NCI-H524 (cell line): ENCODE results near the gene COL5A1.

Source experiments
- DNase-seq, 2 experiments: peaks; one replicate each; lab custom pipeline; 2025; lab: John Stamatoyannopoulos, UW

COL5A1 gene

DNA sequence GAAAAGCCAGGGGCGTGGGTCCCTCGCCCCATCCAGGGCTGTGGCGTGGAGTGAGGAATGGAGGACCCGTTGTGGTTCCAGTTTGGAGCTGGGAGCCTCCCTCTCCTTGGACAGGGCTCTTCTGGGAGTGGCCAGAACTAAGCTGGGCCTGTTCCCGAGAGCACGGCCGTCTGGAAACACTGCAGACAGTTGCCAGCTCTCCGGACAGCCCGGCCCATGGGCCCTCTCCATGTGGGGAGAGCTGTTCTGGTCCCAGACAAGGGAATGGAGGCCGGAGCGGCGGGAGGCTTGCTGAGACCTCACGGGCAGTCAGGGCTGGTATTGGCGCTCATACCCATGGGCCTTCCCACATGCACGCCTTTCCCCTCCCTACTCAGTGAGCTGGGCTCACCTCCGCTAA, 193.8 kb downstream of the COL5A1 start:
- no peak for DNase-seq

DNA sequence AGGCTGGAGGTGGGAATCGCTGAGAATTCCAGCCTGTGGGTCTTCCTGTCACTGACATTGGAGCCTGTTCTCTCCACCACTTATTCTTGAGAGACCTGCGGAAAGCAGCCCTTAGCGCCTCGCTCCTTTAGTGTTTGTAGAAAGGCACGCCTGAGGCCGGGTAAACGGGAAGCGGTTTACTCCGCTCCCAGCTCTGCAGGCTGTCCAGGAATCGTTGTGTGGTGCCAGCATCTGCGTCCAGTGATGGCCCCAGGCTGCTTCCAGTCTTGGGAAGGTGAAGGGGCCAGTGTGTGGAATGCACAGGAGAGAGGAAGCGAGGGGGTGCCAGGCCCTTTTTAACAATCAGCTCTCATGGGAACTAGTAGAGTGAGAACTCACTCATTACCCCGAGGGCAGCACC, 194.4 kb downstream of the COL5A1 start:
- DNase-seq = no peak

DNA sequence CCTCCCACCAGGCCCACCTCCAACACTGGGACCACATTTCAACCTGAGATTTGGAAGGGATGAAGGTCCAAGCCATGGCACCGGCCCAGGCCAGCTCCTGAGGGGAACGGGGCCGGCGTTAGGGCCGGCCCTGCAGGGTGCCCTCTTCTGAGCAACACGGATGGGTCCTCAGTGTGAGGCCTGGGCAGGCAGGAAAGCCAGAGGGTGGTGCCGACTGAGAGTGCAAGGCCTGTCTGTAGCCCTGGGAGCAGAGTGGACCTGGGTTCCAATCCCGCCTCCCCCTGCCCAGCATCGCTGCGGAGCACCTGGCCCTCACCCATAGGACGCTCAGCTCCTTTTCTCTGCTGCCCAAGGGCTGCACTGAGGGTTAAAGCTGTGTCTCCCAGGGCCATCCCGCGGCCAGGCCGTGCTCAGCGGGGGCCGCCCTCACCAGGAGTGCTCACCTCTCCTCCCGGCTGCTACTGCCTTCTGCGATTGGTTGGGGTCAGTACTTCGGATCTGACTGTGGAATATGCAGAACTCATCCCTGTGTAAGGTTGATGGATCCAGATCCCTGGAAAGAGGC, 194.9 kb downstream of the COL5A1 start:
- no peak for DNase-seq

DNA sequence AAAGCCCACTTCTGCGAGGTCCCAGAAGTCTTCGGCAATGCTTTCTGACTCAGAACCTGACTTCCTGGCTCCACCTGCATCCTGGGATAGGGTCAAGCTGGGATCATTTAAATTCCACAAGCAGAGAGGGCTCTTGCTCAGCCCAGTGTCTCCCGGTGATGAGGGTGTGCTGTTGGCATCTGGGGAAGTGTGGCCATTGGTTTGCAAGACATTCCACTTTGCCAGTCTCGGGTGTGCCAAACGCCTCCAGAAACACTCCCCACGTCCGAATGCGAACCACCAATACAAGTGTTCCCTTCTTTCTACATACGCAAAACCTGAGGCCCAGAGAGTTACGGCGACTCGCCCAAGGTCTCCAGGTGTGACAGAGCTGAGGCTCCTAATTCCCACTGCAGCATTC, 195.9 kb downstream of the COL5A1 start:
- no peak for DNase-seq

DNA sequence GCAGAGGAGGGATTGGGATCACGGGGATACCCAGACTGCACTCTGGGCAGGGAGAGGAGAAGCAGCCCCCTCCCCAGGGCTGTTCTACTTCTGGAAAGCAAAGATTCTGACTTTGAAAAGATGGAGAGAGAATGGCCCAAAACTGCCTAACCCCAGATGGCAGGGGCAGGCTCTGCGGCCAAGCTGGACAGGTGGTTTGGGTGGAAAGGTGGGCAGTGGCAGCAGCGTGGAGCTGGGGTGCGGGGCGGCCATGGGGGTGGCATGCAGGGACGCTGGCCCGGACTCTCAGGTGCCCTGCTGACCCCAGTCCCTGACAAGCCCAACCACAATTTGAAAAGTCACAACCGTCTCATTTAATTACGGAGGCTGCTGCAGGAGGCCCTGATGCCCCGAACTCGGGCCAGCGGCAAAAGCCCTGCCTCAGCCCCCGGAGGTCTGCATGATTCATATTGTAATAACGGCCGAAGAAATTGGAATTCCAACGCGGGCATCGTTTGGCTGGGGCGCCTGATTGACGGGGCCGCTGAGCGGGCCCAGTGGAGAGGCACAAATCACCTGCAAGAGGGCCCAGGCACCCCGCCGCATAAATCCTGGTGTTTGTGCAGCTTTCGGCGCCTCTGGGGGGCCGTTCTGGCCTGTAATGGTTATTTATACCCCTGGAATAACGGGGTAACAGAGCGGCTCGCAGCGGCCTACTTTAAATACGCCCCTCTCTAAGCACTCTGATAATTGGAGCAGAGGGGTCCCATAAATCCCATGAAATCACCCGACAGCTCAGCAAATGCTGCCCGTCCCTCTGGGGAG, 197.2 kb downstream of the COL5A1 start:
- DNase-seq = no peak

DNA sequence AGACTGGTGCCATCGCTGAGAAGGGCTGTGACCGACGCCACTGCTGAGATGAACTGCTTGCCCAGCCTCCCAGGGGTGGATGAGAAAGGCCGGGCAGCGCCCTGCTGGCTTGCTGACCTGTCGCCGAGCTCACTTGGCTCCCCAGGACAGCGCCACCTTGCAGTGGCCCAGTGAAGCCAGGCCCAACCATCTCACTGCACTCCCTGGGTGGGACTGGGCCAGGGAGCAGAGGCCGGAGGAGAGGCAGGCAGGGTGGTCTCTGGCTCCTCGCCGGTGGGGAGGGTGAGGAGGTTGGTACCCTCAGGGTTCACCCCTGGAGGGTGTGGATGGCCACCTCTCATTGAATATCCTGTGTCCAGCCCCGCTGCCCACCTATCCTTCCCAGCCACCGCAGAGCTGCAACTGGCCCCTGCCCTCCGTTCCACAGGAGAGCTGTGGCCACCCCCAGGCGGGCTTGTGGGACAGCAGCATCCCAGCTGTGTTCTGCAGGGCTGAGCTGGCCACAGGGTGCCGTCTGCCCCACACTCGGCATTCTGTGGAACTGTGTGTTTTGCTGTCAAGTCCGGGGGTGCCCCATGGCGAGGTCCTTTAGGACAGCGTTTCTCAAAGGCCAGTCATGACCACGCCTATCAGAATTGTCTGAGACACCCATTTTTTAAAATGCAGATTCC, 198.0 kb downstream of the COL5A1 start:
- no peak for DNase-seq

DNA sequence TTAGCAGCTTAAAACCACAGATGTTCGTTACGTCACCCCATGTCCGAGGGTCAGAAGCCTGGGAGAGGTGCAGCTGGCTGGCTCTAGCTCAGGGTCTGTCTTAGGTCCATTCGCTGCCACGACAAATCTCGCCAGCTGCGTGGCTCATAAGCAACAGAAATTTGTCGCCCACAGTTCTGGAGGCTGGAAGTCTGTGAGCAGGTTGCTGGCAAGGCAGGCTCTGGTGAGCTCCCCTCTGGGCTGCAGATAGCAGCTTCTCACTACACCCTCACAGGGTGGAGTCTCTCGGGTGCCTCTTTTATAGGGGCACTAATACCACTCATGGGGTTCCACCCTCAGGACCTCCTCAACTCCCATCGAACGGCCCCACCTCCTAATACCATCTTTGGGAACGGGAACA, 198.9 kb downstream of the COL5A1 start:
- no peak for DNase-seq

DNA sequence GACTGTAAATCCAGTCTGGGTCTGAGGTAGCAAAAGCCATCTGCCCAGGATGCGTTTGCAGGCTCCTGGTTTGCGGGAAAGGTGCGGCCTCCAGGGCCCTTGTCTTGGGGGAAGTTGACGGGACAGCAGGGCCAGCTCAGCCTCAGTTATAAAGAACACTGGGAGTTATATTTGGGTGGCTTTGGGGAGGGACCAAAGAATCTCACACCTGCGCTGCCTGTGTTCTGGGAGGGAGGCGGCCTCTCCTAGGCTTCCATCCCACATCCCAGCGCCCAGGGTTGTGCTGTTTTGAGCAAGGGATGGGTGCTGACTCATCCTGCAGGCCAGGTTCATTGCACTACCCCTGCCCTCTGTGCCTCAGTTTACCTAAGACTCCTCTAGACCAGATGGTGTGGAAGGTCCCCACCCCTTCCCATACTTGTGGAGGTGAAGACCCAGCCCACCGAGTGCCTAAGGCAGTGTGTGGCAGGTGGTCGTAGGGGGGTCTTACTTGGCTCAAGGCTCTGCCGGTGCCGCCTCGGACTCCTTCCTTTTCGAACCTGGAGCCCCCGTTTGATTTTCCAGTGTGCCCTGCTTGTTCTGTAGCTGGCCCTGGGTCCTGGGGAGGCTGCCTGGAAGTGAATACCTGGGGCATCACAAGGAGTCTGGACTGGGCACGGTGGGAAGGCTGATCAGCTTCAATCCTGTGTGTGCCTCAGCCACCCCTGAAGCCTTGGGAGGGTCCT, 199.7 kb downstream of the COL5A1 start:
- DNase-seq = peak in 1 of 2 experiments; percentile 31

DNA sequence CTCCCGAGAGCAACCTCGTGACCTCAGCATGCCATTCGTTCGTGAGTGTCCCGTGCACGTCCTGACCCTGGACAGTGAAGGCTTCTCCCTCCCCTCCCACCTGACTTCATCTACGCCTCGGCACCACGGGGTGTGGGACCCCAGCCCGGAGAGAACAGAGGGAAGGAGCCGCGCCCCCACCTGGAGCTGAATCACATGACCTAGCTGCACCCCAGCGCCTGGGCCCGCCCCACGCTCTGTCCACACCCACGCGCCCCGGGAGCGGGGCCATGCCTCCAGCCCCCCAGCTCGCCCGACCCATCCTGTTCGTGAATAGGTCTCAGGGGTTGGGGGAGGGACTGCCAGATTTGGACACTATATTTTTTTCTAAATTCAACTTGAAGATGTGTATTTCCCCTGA, 200.7 kb downstream of the COL5A1 start:
- no peak for DNase-seq

DNA sequence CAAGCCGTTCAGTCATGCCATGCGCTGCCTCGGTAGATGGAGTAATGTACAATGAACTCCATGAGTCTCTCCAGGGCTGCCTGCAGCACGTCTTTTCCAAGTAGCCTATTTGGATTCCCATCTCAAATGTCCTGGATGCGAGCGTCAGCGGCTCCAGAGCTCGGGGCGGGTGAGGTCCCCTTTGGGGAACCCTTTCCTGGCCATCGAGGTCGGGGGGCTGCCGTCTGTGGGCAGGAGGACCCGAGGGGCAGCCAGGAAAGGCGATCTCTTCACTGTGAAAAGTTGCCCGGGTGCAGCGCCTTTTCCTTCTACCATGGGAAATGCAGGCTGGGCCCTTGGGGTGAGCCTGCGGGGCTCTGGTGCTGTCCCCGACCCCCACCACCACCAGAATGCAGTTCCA, 202.1 kb downstream of the COL5A1 start:
- DNase-seq = no peak

DNA sequence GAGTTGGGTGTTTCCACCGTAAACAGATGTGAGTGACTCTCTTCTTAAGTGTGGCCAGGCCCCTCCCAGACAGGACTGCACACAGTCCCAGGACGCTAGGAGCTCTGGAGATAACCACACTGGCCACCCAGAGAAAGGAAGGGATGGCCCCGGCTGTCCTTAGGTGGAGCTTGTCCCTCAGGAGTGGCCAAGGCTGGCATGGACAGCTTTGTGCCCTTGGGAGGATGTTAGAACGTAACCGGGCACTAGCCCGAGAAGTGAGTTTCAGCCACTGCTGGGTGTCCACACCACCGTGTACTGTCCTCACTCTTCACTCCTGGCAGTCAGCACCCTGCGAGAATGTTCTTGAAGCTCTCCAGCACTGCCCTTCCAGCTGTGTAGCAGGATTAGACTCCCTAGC, 203.2 kb downstream of the COL5A1 start:
- no peak for DNase-seq

DNA sequence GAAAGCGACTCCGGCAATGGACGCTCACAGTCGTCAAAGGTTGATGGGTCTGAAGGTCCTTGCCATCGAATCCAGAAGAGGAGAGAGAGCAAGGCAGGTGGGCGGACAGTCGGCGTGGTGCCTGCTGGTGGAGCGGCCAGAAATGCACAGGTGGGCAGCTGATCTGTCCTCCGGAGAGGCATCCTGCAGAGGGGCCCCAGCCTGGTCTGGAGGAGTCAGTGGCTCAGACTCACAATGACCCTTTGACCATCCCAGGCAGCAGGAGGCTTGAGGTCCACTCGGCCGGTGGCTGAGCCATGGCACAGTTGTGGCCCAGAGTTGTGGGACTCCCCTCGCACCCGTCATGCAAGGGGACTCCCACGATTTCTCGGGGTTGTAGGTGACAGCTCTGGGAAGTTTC, 204.6 kb downstream of the COL5A1 start:
- no peak for DNase-seq

DNA sequence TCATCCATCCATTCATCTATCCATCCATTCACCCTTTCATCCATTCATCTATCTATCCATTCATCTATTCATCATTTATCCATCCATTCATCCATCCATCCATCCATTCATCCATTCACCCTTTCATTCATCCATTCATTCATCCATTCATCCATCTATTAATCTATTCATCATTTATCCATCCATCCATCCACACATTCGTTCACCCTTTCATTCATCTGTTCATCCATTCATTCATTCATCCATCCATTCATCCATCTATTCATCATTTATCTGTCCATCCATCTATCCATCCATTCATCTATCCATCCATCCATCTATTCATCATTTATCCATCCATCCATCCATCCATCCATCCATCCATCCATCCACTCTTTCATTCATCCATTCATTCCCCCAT, 205.1 kb downstream of the COL5A1 start:
- DNase-seq = no peak

DNA sequence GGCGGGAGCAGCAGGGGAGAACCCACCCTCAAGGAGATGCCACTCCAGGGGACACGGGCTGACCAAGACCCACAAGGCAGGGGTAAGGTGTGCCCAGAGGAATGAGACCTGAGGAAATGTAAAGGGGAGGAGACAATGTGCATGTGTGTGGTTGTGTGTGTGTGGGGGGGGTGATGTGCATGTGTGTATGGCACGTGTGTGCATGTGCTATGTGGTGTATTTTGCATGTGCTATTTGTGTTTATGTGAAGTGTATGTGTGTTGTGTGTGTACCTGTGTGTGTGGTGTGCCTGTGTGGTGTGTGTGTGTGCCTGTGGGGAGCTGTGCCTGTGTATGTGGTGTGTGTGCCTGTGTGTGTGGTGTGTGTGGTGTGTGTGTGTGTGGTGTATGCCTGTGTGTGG, 205.5 kb downstream of the COL5A1 start:
- no peak for DNase-seq

DNA sequence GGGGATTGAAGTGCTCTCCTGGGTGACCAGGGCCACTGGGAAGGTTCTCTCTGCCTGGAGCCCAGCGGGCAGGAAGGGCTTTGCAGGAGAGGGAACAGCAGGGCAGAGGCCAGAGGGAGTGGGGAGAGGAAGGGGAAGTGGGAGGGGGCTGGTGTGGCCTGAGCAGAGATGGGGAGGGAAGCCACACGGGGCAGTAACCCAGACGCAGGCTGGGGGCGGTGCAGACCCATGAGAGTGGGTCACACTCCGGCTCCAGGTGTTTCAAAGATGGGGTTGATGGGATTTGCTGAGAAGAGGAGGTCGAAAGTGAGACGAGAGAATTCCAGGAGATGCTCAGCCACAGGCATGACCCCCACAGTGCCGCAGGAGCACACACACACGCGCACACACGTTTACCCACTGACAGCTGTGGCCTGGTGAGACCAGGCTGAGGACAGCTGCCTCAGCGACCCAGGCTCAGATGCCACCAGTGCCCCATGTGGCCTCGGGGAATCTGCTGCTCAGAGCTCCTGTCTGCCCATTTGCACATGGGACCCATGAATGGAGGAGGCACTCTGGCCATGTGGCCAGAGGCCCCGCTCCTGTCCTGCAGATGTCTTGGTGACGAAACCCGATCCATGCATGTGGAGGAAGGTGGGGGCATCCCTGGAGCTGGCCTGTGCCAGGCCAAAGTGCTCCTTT, 206.3 kb downstream of the COL5A1 start:
- DNase-seq = no peak

DNA sequence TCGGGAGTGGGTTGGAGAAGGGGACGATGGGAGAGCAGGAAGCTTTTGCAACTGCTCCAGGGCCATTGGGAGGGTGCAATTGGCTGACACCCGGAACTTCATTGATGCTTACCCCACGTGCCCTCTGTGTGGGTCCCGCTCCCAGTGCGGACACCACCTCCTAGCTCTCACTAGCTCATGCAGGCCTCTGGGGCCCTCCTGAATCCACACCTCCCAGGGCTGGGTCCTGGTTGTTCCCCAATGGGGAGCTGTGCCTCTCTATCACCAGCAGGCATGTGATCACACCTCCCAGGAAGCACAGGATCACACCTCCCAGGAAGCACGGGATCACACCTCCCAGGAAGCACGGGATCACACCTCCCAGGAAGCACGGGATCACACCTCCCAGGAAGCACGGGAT, 206.9 kb downstream of the COL5A1 start:
- DNase-seq = no peak

DNA sequence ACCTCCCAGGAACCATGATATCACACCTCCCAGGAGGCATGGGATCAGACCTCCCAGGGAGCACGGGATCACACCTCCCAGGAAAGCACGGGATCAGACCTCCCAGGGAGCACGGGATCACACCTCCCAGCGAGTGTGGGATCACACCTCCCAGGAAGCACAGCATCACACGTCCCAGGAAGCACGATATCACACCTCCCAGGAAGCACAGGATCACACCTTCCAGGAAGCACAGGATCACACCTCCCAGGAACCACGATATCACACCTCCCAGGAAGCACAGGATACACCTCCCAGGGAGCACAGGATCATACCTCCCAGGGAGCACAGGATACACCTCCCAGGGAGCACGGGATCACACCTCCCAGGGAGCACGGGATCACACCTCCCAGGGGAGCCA, 209.0 kb downstream of the COL5A1 start:
- no peak for DNase-seq

DNA sequence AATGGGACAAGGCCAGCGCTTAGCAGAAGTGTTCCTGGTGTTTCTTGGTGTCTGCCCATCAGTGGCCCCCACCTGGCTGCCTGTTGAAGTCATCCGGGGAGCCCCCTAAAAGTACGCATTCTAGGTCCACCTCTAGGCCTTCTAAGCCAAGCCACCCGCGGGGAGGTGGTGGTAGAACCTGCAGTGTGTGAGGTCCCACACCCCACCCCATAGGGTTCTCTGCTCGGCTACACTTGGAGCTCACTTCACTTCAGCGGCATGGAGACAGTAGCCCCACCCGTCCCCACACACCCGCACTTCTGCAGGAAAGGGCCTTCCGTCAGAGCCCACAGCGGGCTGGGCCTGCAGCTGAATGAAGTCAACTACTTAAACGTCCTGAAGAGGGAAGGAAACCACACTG, 209.4 kb downstream of the COL5A1 start:
- DNase-seq = no peak

DNA sequence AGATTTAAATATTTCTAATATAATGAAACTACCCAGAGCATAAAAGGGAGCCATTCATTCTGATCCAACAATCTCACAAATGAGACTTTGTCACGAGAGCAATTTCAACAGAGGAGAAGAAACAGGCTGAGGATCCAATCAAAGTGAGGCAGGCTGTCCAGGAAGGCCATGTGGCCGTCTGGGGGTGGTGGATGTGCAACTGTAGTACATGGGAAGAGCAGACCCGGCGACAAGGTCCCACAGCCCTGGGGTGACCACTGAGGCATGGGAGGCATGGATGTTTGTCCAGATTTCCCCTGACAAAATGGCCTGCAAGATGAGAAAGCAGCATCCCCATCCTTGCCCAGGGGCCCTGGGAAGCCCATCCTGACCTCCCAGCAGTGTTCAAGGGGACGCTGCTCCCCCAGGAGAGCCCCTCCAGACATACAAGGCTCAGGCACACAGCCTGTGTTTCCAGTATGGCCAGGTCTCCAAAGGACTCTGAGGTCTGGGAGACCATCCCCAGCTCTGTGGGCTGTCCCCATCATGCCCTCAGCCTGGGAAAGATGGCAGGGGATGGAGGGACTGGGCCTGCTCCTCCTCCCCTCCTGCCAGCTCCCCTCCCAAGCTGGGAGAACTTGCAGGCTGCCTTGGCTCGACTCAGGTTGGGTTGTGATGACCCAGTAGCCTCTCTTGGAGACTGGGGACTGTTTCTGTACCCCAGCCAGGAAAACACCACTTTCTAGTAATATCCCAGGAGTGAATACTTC, 211.5 kb downstream of the COL5A1 start:
- no peak for DNase-seq

DNA sequence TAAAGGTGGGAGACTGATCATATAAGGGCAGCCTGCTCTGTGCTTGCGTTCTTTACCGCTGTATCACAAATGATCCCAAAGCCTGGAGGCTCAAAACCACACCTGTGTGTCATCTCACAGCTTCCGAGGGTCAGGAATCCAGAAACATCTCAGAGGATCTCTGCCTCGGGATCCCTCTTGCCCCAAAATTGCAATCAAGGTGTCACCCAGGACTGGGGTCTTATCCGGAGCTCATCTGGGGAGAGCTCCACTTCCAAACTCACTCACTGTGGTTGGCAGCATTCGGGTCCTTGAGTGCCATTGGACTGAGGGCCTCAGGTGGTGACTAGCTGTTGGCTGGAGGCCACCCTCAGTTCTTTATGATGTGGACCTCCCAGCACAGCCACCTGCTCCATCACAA, 212.3 kb downstream of the COL5A1 start:
- DNase-seq = no peak

DNA sequence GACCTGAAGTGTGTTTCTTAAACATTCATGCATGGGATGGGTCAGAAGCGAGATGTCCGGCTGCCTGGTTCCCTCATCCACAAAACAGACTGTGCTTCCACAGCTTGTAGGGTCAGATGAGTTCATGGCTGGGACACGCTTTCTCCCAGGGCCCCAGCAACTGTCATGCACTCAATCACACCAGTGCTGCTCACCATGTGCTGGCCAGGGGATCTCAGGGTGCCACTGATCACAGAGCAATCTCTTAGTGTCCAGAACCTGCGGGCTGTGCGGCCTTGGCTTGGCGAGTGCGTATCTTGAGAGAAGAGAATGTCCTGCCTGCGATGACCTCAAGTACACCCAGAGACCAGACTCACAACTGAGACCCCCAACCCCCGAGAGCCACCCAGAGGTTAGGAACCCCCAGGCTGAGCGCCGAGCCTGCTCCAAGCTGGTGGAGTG, 213.0 kb downstream of the COL5A1 start:
- DNase-seq = no peak
